ENCODE measurements around the gene SLC25A13.

Gene SLC25A13

DNA sequence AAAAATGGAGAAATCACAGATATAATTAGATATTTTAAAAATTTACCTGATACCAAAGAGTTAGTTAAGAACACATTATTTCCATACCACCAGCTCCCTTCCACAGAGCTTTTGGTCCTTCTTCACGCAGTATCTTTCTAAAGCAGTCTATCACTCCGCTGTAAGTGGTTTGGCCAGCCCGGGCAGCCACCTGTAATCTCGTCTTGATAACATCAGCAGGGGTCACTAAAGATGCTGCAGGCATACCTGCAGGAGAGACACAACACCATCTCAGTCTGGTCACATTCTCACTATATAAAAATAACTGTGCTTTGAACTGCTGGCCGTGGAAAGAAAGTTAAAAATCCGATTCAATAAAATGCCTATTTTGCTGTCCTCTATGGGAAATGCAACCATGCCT lies 200.1 kb downstream of the SLC25A13 start:
- TF ChIP-seq, protein P1, sequence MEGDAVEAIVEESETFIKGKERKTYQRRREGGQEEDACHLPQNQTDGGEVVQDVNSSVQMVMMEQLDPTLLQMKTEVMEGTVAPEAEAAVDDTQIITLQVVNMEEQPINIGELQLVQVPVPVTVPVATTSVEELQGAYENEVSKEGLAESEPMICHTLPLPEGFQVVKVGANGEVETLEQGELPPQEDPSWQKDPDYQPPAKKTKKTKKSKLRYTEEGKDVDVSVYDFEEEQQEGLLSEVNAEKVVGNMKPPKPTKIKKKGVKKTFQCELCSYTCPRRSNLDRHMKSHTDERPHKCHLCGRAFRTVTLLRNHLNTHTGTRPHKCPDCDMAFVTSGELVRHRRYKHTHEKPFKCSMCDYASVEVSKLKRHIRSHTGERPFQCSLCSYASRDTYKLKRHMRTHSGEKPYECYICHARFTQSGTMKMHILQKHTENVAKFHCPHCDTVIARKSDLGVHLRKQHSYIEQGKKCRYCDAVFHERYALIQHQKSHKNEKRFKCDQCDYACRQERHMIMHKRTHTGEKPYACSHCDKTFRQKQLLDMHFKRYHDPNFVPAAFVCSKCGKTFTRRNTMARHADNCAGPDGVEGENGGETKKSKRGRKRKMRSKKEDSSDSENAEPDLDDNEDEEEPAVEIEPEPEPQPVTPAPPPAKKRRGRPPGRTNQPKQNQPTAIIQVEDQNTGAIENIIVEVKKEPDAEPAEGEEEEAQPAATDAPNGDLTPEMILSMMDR (IDR thresholded peaks at IDR 0.05; ENCODE audit: low read depth, low read length) = no peak
- no peak overlapping the region for H3K4me3 ChIP-seq (ENCODE audit: low read depth, low read length)

DNA sequence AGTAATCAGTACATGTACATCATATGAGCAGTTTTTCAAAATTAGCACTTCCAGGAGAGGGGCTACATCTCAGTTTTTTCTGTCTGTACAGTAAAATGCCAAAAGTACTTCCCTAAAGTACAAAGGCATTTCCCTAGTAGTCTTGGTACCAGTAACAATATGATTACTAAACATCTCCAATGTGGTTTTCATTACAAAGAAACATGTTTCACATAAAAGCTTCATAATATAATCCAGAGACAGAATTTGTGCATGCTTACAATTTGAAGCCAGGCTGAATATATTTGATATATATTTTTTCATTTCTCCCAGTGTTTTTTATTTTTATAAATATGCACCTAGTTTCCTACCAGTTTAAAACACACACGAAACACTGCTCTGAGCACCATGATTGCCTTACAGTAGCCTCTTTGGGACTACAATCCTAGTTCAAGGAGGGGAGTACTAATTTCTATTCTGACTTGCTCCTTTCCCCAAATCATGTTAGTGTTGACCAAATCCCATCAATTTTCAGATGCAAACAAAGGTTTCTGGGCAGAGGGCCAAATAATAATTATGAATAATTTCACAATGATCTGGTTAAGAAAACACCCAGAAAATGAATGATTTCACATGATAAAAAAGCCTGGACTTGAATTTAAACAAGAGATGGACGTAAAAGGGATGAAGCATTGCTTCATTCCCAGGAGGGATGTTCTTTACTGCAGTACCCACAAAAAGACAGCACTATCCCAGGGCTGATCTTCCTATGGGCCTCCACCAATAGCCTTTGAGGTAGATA lies 201.3 kb downstream of the SLC25A13 start:
- no peak overlapping the region for H3K4me3 ChIP-seq (ENCODE audit: low read depth, low read length)
- TF ChIP-seq, protein P1 (IDR thresholded peaks at IDR 0.05; ENCODE audit: low read depth, low read length) = no peak

DNA sequence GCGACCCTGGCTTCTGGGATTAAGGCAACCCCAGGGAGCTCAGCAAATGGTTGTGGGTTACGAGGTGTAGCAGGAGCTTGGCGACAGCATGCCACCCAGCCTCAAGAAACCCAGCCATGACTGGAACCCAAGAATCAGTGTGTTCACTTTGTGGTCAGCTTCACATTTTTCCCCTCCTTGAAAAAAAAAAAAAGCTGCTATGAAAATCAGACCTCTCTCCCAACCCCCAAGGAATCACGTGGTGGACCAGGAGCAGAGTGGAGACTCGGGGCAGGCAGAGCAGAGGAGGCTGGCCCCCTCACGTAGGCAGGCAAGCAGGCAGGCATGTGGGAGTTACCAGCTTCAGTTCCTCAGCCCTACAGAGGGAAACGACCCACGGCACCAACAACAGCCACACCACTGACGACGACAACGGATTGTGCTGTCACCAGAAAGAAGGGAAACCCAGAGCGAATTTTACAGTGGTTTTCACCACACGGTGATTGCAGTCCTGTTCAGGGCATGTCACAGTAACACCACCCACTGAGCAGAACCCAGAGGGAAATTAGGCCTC lies 203.4 kb downstream of the SLC25A13 start:
- H3K4me3 ChIP-seq (ENCODE audit: low read depth, low read length) = no peak overlapping the region
- TF ChIP-seq, protein P1 (IDR thresholded peaks at IDR 0.05; ENCODE audit: low read depth, low read length) = no peak

DNA sequence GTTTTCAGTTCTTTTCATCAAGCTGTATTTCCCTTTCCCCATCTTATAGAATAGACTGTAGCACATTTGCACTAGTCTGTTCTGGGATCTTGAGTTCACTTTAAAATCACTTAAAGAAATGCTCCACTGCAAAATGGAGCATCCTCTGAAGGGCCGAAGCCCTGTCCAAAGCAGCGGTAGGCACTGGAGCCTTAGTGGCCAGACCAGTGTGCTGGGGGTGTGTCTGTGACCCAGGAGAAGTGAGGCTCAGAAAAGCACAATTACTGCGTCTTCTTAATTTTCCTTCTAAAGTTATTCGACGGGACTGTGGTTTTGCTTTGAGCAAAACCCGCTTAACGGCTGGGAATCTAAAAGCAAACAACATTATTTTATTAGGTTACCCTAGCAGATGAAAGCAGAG lies 205.7 kb downstream of the SLC25A13 start:
- TF ChIP-seq, protein P1 (IDR thresholded peaks at IDR 0.05; ENCODE audit: low read depth, low read length) = no peak
- H3K4me3 ChIP-seq (ENCODE audit: low read depth, low read length) = no peak overlapping the region

DNA sequence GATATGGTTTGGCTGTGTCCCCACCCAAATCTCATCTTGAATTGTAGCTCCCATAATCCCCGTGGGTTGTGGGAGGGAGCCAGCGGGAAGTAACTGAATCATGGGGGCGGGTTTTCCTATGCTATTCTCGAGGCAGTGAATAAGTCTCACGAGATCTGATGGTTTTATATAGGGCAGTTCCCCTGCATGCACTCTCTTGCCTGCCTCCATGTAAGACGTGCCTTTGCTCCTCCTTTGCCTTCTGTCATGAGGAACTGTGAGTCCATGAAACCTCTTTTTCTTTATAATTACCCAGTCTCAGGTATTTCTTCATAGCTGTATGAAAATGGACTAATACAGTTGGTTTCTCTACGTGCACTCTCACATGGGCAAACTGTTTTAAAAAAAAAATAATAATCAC lies 207.7 kb downstream of the SLC25A13 start:
- TF ChIP-seq, protein P1 (IDR thresholded peaks at IDR 0.05; ENCODE audit: low read depth, low read length) = no peak
- H3K4me3 ChIP-seq (ENCODE audit: low read depth, low read length) = no peak overlapping the region

DNA sequence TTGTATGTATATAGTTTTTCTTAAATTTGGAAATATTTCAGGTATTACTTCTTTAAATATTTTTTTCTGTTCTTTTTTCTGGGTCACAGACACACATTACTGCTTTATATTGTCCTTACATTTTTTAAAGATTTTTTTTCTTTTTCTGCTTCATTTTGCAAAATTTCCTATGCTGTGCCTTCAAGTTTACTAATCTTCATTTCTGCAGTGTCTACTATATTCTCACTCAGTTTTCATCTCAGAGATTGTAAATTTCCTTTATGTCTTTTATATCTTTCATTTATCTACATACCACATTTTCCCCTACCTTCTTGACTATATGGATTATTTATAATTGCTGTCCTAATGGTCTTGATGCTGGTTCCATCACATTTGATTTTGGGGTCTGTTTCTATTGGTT lies 210.5 kb downstream of the SLC25A13 start:
- TF ChIP-seq, protein P1 (IDR thresholded peaks at IDR 0.05; ENCODE audit: low read depth, low read length) = no peak
- no peak overlapping the region for H3K4me3 ChIP-seq (ENCODE audit: low read depth, low read length)

DNA sequence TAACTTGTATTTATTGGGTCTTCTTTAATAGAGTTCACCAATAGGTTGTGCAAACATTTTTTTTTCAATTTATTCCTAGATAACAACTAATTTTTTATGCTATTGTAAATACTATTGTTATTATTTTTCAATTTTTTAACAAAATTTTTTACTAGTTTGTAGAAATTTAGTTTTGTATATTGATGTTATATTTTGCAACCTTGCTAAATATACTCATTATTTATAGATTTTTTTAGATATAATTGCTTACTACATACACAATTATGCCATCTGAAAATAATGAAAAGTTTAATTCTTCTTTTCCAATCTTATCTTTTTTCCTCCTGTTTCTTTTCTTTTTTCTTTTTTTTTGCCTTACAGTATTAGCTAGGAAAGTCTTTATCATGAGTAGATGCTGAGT lies 216.9 kb downstream of the SLC25A13 start:
- no peak overlapping the region for H3K4me3 ChIP-seq (ENCODE audit: low read depth, low read length)
- TF ChIP-seq, protein P1 (IDR thresholded peaks at IDR 0.05; ENCODE audit: low read depth, low read length) = no peak
